Stimulated activated CD4-positive, alpha-beta T cell treated with anti-CD3 and anti-CD28 coated beads, Interleukin-4, amount 100 ng/mL, for 4 hours (primary cell): Measurements from ENCODE around the gene DAB2IP.

Experiments used
- DNase-seq, 2 experiments: peaks; one replicate each; pipeline ENCODE4 v3.0.0-alpha.2; 2020

The DAB2IP gene

GRCh38 chr9:121822093-121823085, 171.0 kb downstream of the DAB2IP start:
- DNase-seq, result no peak

- no peak for DNase-seq
These were observed 172.2 kb downstream of the DAB2IP start for GRCh38 chr9:121823451-121824169.

- no peak for DNase-seq
These were observed 173.2 kb downstream of the DAB2IP start for GRCh38 chr9:121824651-121825030.

GRCh38 chr9:121825031-121825691, 173.7 kb downstream of the DAB2IP start:
- DNase-seq, result no peak

GRCh38 chr9:121826711-121827110, 175.3 kb downstream of the DAB2IP start:
- DNase-seq, result no peak

- no peak for DNase-seq
These were observed 176.0 kb downstream of the DAB2IP start for GRCh38 chr9:121827251-121827967.

- no peak for DNase-seq
These were observed 179.2 kb downstream of the DAB2IP start for GRCh38 chr9:121830441-121831140.

GRCh38 chr9:121831869-121832268, 180.4 kb downstream of the DAB2IP start:
- no peak for DNase-seq

- DNase-seq, result no peak
These were observed 181.6 kb downstream of the DAB2IP start for GRCh38 chr9:121833061-121833460.
